ENCODE measurements around the gene GGPS1.
"Not testable (repeated sequence)": the region's sequence is repeated elsewhere in the genome, so short reads cannot be mapped to it uniquely, and the experiment has no call there.

GGPS1 gene

DNA sequence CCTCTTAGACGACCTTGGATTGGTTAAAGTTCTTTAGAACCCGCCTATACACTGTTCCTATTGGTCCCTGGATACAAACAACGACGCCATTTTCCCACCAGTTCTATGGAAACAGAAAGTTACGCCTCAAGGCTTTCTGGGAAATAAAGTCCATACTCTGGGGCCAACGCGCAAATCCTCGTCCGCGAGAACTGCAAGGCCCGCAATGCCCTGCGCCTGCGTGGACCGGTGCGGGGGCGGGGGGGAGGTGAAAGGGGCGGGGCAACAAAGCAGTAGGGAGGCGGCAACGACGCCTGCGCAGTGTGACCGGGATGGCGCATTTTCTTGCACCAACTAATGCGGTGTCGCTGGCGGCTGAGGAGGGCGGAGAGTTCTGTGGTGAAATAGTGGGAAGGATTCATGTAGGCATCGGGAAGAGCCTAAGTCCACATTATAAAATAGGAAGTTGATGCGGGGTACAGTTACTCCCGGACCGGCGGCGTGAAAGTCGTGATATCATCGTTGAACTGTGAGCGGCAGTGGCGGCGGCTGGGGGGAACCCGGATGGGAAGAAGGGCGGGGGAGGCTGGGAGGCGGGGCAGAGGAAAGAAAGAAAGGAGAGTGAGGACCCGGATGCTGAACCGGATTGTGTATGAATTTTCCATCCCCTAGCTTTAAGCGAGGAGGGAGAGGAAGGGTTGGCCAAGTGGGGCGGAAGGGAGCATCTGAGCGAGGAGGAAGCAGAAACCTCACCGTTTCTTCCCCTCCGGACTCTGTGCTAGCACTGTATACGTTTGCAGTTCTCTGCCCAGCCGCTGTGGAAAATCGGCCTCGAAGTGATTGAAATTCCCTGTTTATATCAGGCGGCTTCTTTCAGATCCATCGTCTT lies at the start of gene GGPS1:
Gene GGPS1 (plus strand): TSS at position 300 of the 868 bp plus-strand sequence. CDS start 6,695 bp downstream, outside the sequence.
- FAIRE-seq: peak; percentile 96

DNA sequence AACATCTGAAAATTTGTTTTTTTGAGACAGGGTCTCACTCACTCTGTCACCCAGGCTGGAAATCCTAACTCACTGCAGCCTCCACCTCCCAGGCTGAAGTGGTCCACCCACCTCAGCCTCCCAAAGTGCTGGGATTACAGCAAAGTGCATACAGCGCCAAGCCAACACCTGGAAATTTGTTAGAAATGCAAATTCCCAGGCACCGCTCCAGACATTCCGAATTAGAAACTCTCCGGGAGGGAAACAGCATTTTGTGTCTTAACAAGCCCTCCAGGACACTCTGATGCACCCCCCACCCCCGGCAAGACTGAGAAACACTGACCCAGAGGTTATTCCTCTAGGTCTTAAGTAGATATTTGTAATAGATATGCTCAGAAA lies 49.5 kb upstream of the GGPS1 start:
- FAIRE-seq: no peak

DNA sequence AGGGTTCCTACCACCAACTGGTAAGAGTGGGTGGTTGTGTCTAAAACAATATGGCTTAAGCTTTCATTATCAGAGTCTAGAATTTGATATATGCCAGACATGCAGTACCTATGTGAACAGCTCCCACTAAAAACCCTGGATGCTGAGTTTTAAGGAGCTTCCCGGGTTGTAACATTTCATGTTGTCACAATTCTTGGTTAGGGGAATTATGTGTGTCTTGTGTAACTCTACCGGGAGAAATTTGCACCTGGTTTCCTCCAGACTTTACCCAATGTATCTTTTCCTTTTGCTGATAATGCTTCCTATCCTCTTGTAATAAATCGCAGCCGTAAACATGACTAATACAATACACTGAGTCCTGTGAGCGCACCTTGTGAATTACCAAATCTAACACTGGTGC lies 48.7 kb upstream of the GGPS1 start:
- no peak for FAIRE-seq

DNA sequence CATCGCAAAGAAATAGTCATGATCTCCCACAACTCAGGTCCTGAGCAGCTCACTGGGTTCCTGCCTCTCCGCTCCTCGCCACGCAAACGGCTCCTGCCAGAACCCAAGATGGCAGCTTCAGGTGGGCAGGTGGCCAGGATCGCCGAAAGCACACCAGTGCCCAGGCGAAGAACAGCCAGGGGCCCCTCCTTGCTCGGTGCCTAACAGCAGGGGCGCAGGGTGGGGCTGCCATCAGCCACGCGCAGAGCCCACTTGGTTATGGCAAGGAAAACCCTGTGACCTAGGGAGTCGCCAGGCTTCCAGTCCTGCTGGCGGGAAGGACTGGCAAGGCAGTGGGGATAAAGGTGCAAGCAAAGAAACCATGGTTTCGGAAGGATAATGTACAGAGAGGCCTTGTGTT lies 47.9 kb upstream of the GGPS1 start:
- no peak for FAIRE-seq

DNA sequence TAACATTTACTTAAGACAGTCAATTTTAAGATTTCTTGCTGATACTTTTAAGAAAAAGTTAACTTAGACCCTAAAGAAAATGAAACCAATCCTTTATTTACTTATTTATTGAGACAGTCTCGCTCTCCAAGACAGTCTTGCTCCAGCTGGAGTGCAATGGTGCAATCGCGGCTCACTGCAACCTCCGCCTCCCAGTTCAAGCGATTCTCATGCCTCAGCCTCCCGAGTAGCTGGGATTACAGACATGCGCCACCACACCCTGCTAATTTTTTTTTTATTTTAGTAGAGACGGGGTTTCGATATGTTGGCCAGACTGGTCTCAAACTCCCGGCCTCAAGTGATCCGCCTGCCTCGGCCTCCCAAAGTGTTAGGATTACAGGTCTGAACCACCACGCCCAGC lies 44.7 kb upstream of the GGPS1 start:
- FAIRE-seq: not testable (repeated sequence)

DNA sequence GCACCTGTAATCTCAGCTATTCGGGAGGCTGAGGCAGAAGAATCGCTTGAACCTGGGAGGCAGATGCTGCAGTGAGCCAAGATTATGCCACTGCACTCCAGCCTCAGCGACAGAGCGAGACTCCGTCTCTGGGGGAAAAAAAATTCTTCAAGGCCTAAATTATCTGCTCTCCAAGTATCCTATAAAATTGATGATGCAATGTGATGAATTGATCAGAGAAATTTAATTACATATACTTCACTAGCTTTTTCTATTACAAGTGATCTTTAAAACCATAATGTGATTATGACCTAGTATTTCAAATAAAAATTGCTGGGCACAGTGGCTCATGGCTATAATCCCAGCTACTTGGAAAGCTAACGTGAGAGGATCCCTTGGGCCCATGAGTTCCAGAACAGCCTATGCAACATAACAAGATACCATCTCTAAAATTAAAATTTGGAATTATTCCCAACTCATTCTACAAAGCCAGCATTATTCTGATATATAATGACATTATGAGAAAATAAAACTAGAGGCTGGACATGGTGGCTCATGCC lies 44.1 kb upstream of the GGPS1 start:
- FAIRE-seq: no peak

DNA sequence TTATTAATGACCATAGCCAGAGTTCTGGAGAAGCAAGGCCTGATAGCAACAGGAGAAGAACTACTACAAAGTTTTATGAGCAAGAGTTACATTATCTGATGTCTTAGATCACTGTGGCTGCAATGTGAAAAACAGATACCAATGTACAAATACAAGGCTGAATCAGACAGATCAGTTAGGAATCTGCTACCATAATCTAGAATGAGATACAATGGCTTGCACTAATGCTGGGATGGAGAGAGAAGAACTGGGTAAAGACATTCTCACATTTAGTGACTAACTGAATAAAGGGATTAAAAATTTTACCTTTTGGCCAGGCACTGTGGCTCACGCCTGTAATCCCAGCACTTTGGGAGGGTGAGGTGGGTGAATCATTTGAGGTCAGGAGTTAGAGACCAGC lies 41.7 kb upstream of the GGPS1 start:
- no peak for FAIRE-seq

DNA sequence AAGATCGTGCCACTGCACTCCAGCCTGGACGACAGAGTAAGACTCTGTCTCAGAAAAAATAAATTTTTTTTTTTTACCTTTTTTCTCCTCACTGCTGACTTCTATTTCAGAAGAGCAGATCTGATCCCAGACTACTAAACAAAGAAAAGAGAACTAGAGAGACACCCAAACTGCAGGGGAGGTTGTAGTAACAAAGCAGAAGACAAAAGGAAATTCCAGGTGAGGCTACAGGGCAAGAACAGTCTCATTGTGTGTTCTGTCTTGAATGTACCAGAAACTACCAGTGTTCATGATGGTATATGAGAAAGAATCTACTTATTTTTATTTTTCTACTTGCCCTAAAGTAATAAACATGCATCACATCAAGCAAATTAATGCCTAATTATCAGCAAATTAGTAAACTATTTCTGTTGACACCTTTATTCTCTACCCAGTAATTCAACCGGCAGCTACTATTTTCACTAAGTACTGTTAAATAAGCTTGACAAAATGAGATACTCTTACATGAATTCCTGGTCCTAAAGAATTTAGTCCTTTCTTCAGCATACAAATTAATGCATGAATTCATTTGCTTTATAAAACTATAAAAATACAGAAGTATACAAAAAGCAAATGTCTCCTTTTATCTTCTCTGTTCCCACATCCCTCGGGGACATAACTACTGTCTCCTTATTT lies 41.0 kb upstream of the GGPS1 start:
- FAIRE-seq: no peak

DNA sequence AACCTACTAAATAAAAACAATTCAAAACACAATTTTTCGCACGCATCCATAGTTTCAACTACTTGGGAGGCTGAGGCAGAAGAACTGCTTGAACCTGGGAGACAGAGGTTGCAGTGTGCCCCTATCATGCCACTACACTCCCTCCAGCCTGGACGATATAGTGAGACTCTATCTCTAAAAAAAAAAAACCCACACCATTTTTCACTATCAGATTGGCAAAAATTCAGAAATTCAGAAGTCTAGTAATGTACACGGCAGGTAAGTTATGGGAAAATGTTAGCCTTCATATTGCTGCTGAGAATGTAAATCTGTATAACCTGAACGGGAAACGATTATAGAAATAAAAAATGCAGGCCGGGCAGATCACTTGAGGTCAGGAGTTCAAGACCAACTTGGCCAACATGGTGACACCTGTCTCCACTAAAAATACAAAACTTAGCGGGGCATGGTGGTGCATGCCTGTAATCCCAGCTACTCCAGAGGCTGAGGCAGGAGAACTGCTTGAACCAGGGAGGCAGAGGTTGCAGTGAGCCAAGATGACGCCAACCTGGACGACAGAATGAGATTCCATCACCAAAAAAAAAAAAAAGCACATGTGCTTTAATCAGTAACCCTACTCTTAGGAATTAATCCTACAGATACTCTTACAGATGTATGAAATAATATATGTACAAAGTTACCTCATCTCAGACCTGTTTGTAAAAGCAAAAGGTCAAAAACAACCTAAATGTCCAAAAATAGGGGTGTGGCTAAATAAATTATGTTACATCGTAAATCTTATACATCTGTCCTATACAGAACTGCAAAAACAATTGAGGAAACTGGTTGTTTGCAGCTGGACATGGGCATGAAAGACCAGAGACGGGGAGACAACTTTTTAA lies 38.3 kb upstream of the GGPS1 start:
- FAIRE-seq: no peak

DNA sequence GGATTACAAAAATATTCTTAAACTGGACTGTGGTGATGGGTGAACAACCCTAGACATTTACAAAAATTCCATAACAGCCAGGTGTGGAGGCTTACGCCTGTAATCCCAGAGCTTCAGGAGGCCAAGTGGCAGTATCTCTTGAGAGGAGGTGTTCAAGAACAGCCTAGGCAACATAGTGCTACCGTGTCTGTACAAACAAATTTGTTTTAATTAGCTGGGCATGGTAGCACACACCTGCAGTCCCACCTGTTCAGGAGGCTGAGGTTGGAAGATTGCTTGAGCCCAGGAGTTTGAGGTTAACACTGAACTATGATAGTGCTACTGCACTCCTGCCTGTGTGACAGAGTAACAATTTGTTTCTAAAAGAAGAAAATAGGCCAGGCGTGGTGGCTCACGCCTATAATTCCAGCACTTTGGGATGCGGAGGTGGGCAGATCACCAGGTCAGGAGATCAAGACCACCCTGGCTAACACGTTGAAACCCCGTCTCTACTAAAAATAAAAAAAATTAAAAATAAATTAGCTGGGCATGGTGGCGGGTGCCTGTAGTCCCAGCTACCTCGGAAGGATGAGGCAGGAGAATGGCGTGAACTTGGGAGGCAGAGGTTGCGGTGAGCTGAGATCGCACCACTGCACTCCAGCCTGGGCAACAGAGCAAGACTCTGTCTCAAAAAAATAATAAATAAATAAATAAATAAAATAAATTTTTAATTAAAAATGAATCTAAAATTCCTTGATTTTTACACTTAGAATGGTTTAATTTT lies 37.4 kb upstream of the GGPS1 start:
- no peak for FAIRE-seq

DNA sequence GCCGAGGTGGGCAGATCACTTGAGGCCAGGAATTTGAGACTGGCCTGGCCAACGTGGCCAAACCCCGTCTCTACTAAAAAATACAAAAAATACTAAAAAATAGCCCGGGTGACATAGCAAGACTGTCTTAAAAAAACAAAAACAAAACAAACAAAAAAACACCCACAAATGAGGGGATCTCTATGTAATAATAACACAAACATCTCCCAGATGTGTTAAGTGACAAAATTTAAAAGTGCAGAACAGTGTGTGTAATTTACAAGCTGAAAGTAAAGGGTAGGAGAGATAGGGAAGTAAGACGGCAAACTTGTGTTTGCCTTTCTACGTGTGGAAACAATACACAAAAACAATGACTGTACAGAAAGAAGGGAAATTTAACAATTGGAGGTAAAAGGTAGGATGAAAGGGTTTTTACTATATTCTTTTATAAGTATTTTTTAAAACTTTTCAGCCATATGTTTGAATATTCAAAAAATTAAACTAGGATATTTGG lies 36.7 kb upstream of the GGPS1 start:
- peak; percentile 47 for FAIRE-seq

DNA sequence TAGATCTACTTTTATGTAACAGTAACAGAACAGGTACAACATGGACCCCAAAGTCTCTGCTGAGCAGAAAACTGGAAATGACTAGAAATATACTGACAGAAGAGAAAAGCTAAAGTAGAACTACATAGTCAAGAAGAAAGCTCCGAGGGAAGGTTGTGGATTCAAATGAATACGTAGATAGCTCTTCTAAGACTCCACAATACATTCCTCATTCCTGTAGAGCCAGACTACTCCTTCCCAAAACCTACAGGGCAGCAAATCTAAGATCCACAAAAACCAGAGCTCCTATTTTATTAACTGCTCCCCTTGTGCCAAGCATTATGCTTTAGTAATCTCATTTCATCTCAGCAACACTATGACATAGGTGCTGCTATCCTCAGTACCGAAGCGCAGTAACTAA lies 35.6 kb upstream of the GGPS1 start:
- FAIRE-seq: peak; percentile 6

DNA sequence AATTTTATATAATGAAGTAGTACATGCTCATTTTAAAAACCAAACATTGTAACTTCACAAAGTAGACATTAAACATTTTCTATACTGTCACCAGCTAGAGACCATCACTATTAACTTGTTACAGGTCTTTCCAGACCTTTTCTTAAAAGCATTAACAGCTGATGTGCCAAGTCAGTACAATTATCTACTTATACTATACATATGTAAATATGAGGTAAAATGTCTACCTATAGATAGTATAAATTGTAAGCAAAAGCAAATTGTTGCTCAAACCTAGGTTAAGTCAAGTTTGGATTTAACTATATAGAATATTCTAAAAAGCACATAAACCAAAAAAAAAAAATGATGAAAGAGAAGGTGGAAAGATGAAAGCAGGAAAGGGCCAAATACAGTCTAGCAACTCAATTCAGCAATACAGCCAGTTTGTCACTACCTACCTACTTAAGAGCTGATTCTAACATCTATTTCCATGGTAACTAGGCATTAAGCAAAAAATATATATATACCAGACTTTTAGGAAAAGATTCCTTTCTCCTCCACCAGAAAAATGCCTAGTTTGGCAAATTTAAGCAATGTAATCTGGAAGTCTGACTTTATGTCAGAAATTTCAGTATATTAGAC lies 34.9 kb upstream of the GGPS1 start:
- peak; percentile 69 for FAIRE-seq

DNA sequence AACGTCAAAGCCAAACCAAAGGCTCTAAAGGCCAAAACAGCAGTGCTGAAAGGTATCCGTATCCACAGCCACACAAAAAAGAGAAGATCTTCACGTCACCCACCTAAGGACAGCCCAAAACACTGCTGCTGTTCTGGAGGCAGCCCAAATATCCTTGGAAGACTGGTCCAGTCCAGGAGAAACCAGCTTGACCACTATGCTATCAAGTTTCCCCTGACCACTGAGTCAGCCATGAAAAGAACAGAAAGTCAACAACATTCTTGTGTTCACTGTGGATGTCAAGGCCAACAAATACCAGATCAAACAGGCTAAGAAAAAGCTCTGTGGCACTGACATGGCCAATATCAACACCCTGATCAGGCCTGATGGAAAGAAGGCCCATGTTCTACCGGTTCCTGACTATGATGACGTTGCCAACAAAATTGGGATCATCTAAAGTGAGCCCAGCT lies 32.4 kb upstream of the GGPS1 start:
- FAIRE-seq: no peak

DNA sequence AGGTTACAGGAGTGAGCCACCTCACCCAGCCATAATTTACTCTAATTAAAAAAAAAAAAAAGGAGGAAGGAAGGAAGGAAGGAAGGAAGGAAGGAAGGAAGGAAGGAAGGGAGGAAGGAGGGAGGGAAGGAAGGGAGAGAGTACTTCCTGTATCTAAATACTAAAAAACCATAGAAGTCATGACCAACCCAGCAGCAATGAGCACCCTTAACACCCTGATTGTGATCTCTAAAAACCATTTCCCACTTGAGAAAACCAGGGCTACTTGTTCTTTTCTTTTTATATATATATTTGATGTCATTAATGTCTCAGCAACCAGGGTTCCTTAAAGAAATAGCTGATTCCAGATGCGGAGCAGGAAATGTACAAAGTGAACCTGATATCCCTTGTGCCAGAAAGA lies 31.6 kb upstream of the GGPS1 start:
- FAIRE-seq: no peak

DNA sequence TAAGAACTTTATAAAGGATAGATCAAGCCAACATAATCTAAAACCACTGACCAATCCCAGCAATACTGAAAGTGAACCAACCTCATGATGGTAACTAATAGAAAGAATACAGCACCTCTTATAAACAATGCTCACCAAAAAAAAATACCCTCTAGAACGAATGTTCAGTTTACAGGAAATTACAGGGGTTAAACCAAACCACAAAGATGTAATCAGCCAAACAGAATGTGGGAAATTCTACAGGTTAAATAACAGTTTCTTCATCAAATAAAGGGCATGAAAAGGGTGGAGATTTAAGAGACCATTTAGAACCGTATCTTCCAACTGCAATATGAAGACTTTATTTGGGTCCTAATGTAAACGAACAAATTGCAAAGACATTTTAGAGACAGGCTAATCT lies 30.8 kb upstream of the GGPS1 start:
- FAIRE-seq: no peak

DNA sequence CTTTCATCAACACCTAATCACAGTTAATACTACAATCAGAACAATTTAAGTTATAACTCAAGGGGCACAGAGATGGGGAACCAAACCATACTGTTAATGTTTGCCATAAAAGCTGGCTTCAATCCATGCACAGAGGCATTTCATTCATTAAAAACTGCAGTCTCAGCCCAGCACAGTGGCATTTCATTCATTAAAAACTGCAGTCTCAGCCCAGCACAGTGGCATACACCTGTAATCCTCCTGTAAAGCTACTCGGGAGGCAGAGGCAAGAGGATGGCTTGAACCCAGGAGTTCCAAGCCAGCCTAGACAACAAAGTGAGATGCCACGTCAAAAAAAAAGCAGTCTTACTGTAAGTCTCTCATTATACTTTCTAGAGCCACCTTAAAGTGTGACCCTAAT lies 29.6 kb upstream of the GGPS1 start:
- FAIRE-seq: no peak

DNA sequence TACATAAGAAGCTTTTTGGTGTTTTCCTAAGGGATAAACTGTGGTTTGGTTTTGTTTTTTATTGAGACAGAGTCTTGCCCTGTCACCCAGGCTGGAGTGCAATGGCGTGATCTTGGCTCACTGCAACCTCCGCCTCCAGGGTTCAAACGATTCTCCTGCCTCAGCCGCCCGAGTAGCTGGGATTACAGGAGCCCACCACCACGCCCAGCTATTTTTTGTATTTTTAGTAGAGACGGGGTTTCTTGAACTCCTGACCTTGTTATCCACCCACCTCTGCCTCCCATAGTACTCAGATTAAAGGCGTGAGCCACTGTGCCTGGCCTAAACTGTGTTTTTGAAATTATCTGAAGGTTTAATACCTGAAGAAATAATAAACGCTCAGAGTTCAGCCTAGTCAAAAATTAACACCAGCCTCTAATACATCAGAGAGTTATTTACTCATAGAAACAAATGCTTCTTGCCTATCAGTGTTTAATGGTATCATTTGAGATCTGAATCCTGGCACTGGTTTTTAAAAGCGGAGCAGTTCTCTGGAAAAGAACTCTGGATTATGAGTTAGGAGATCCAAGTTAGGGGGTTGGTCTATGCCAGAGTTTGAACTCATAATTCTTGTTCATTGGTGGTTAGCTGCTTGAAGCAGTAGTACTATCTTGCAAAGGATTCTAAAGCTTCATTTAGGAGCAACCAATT lies 29.1 kb upstream of the GGPS1 start:
- FAIRE-seq: no peak

DNA sequence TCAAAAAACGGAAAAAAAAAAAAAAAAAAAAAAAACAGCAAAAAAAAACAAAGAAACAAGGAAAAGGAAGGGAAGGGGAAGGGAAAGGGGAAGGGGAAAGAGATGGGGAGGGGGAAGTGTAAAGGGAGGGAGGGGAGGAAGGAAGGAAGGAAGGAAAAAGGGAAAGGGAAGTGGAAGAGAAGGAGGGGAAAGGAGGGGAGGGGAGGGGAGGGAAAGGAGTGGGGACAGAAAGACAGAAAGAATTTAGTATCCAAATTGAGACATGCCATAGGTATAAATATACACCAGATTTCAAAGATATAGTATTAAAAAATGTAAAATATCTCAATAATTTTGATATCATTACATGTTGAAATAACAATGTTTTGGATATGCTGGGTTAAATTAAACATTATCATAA lies 26.2 kb upstream of the GGPS1 start:
- FAIRE-seq: no peak

DNA sequence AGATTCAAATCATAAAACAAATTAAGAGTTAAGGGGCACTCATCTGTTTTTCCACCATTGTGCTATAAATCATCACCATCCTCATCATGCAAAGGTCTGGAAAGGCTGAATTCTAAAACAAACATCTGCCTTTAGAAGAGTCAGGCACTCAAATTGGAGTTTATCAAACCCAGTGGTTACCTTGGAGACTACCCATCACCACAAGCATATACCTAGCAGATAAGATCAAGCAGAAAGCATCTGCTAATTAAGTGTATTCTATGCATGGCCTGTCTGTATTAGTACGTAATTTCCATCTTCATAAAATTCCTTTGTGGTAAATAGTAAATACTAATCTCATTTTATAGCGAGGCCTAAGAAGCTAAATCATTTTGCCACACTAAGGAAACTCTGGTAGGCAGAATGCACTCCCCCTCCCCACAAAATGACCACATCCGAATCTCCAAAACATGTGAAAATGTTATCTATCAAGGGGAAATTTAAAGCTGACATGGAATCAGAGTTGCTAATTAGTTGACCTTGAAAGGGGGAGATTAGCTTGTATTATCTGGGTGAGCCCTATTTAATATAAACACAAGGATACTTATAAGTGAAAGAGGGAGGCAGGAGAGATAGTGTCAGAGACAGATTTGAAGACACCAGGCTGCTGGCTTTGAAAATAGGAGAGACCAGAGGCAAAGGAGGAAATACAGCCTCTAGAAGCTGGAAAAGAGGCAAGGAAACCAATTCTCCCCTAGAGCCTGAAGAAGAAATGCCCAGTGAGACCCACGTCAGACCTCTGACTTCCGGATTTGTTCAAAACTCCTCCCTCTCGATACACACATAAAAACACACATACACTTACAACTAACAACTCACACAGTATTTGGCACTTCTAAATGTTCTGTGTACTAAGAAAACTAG lies 23.6 kb upstream of the GGPS1 start:
- no peak for FAIRE-seq
